ENCODE results near the gene NOTCH1. TPM values are rescaled to one million over a fixed set of nuclear protein-coding genes. Genes with fewer than 3 reads are reported as not detected.

Gene NOTCH1
- total RNA-seq, 1 donor from 2014 or later: 39.7 TPM

GRCh38 chr9:136512651-136513071 lies 33.2 kb downstream of the NOTCH1 start:
- H3K4me3 ChIP-seq (ENCODE audit: low read depth, low read length): no peak overlapping the region
- no peak for TF ChIP-seq CTCF (conservative IDR thresholded peaks at IDR 0.05; ENCODE audit: low read depth, low read length)
- no peak for DNase-seq (ENCODE audit: low read depth)

- no peak for TF ChIP-seq CTCF (conservative IDR thresholded peaks at IDR 0.05; ENCODE audit: low read depth, low read length)
- no peak for DNase-seq (ENCODE audit: low read depth)
- no peak overlapping the region for H3K4me3 ChIP-seq (ENCODE audit: low read depth, low read length)
Observed at GRCh38 chr9:136511670-136512592, 33.9 kb downstream of the NOTCH1 start.

GRCh38 chr9:136511144-136511669 lies 34.6 kb downstream of the NOTCH1 start:
- no peak for DNase-seq (ENCODE audit: low read depth)
- H3K4me3 ChIP-seq (ENCODE audit: low read depth, low read length): no peak overlapping the region
- no peak for TF ChIP-seq CTCF (conservative IDR thresholded peaks at IDR 0.05; ENCODE audit: low read depth, low read length)

- no peak overlapping the region for H3K4me3 ChIP-seq (ENCODE audit: low read depth, low read length)
- DNase-seq (ENCODE audit: low read depth): no peak
- TF ChIP-seq CTCF (conservative IDR thresholded peaks at IDR 0.05; ENCODE audit: low read depth, low read length): no peak
Observed at GRCh38 chr9:136510561-136510960, 35.3 kb downstream of the NOTCH1 start.

- H3K4me3 ChIP-seq (ENCODE audit: low read depth, low read length): no peak overlapping the region
- DNase-seq (ENCODE audit: low read depth): no peak
- no peak for TF ChIP-seq CTCF (conservative IDR thresholded peaks at IDR 0.05; ENCODE audit: low read depth, low read length)
Observed at GRCh38 chr9:136509549-136509948, 36.3 kb downstream of the NOTCH1 start.

- TF ChIP-seq CTCF (conservative IDR thresholded peaks at IDR 0.05; ENCODE audit: low read depth, low read length): no peak
- DNase-seq (ENCODE audit: low read depth): no peak
- no peak overlapping the region for H3K4me3 ChIP-seq (ENCODE audit: low read depth, low read length)
Observed at GRCh38 chr9:136508729-136509500, 36.9 kb downstream of the NOTCH1 start.
